OCI-LY3 (cell line): ENCODE measurements around the gene SGSM1.

Experiments
- EZH2phosphoT487 ChIP-seq: fragments of 200-600 bp; shearing (Covaris generic); IDR thresholded peaks from 2 replicates; pipeline ENCODE4 v1.6.1; 2018; ENCODE audit warnings: antibody characterized with exemption, mixed run types, low read depth
- TF ChIP-seq, protein P1 (sequence below): fragments of 200-600, 300-600 bp; sonication (generic); IDR thresholded peaks from 2 replicates; pipeline ENCODE4 v1.5.1; 2014; ENCODE audit warnings: antibody characterized with exemption, low read length, low read depth

DNA sequence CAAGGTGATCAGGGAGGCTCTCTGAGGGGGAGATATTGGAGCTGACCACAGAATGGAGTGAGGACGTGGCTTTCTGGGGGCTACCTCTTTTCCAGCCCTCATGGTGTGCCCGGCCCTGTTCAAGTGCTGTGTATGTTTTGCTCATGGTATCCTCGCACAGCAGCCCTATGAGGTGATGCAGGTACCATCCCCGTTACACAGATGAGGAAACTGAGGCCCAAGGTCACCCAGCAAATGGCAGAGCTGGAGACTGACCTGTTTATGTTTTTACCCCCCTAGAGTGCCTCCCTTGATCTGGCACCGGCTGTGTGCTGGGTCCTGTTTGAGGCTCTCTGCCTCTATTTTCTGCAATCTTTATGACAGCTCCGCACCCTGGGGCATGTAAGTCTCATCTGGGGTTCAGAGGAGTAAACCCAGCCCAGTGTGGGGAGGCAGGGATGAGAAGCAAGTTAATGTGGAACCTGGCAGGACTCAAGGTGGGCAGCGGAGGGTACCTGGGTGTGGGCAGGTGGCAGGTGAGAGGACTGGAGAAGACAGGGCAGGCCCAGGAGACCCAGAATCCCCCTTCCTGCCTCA lies 20.8 kb downstream of the SGSM1 start:
- TF ChIP-seq, protein P1, sequence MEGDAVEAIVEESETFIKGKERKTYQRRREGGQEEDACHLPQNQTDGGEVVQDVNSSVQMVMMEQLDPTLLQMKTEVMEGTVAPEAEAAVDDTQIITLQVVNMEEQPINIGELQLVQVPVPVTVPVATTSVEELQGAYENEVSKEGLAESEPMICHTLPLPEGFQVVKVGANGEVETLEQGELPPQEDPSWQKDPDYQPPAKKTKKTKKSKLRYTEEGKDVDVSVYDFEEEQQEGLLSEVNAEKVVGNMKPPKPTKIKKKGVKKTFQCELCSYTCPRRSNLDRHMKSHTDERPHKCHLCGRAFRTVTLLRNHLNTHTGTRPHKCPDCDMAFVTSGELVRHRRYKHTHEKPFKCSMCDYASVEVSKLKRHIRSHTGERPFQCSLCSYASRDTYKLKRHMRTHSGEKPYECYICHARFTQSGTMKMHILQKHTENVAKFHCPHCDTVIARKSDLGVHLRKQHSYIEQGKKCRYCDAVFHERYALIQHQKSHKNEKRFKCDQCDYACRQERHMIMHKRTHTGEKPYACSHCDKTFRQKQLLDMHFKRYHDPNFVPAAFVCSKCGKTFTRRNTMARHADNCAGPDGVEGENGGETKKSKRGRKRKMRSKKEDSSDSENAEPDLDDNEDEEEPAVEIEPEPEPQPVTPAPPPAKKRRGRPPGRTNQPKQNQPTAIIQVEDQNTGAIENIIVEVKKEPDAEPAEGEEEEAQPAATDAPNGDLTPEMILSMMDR, result no peak
- no peak for TF ChIP-seq EZH2phosphoT487
